SU-DHL-6 (cell line): Measurements from ENCODE around the gene UBE2D3.

Experiments
- H2AFZ ChIP-seq: fragments of 200-600 bp; sonication (generic); 2 replicates; pipeline ENCODE4 v1.6.1; 2014; ENCODE audit warnings: low read depth, mild to moderate bottlenecking, moderate library complexity, mixed read lengths, antibody characterized with exemption, low read length; ENCODE audit not compliant: severe bottlenecking
- H3F3A ChIP-seq: fragments of 200-600 bp; shearing (Covaris generic); 2 replicates; pipeline ENCODE4 v1.6.0; 2016; ENCODE audit warnings: antibody characterized with exemption, mild to moderate bottlenecking; ENCODE audit not compliant: insufficient read depth
- H3K27ac ChIP-seq: fragments of 200-600 bp; sonication (generic); 2 replicates; pipeline ENCODE4 v1.5.1; 2016; ENCODE audit warnings: low read depth, mild to moderate bottlenecking, low read length, moderate library complexity, mixed read lengths
- H3K27me3 ChIP-seq: fragments of 200-600 bp; sonication (generic), shearing (Covaris generic); 2 replicates; pipeline ENCODE4 v1.6.0; 2014; ENCODE audit warnings: mild to moderate bottlenecking, low read length
- H3K36me3 ChIP-seq: fragments of 200-600 bp; sonication (generic); 2 replicates; pipeline ENCODE4 v1.6.1; 2014; ENCODE audit warnings: mild to moderate bottlenecking, low read length, mixed read lengths
- H3K4me2 ChIP-seq: fragments of 300-600, 200-600 bp; shearing (Covaris generic), sonication (generic); 2 replicates; pipeline ENCODE4 v1.6.0; 2014; ENCODE audit warnings: low read length, low read depth, mild to moderate bottlenecking; ENCODE audit not compliant: poor library complexity, severe bottlenecking
- H3K4me3 ChIP-seq: fragments of 200-600 bp; sonication (generic); 2 replicates; pipeline ENCODE4 v1.5.1; 2014; ENCODE audit warnings: antibody characterized with exemption, low read length, mild to moderate bottlenecking, mixed read lengths; ENCODE audit not compliant: insufficient read depth, poor library complexity, severe bottlenecking
- H3K79me2 ChIP-seq: fragments of 200-600 bp; sonication (generic); 2 replicates; pipeline ENCODE4 v1.6.1; 2014; ENCODE audit warnings: mild to moderate bottlenecking, low read length, moderate library complexity; ENCODE audit not compliant: insufficient read depth
- H3K9ac ChIP-seq: fragments of 200-600 bp; sonication (generic); 2 replicates; pipeline ENCODE4 v1.7.0; 2014; ENCODE audit warnings: mild to moderate bottlenecking, low read length
- H3K9me2 ChIP-seq: fragments of 200-600 bp; sonication (generic); replicated peaks from 2 replicates; pipeline ENCODE4 v1.6.1; 2014; ENCODE audit warnings: low read length; ENCODE audit not compliant: insufficient read depth
- H3K9me3 ChIP-seq: fragments of 200-600 bp; sonication (generic); 2 replicates; pipeline ENCODE4 v1.6.1; 2014; ENCODE audit warnings: low read length, mixed read lengths; ENCODE audit not compliant: insufficient read depth
- H4K20me1 ChIP-seq: fragments of 200-600 bp; sonication (generic); 2 replicates; pipeline ENCODE4 v1.6.1; 2014; ENCODE audit warnings: low read depth, mild to moderate bottlenecking, antibody characterized with exemption, low read length, moderate library complexity, mixed read lengths
- CTCF ChIP-seq: fragments of 200-600 bp; sonication (generic); IDR thresholded peaks from one replicate; pipeline ENCODE4 v1.5.1; 2017; ENCODE audit warnings: antibody characterized with exemption, mild to moderate bottlenecking, low read length, moderate library complexity; ENCODE audit not compliant: insufficient read depth, poor library complexity, severe bottlenecking
- EZH2phosphoT487 ChIP-seq: fragments of 200-600 bp; sonication (generic), shearing (Covaris generic); conservative IDR thresholded peaks from 2 replicates; pipeline ENCODE4 v1.6.1; 2018; ENCODE audit warnings: mild to moderate bottlenecking, antibody characterized with exemption, low read length, moderate library complexity, mixed read lengths

UBE2D3 gene

GRCh38 chr4:102780476-102781144 lies 46.7 kb downstream of the UBE2D3 start:
- Histone ChIP-seq H3K36me3 (no peaks in the 10 kb centered on the region), H3K27me3 (no peaks in the 10 kb centered on the region), H3K9me3 (no peaks in the 10 kb centered on the region), H3F3A (no peaks in the 10 kb centered on the region), H3K27ac (no peak overlapping the region), H2AFZ (no peak overlapping the region), H3K4me3 (no peak overlapping the region), H3K79me2 (no peaks in the 10 kb centered on the region), H3K9me2 (no peaks in the 10 kb centered on the region), H4K20me1 (no peaks in the 10 kb centered on the region), H3K9ac (no peak overlapping the region), H3K4me2 (no peak overlapping the region)
- no peak for TF ChIP-seq CTCF
- TF ChIP-seq EZH2phosphoT487: no peak

GRCh38 chr4:102779204-102779603 lies 48.1 kb downstream of the UBE2D3 start:
- Histone ChIP-seq H3K9ac (no peak overlapping the region), H3K9me2 (no peaks in the 10 kb centered on the region), H3F3A (no peaks in the 10 kb centered on the region), H3K36me3 (no peaks in the 10 kb centered on the region), H4K20me1 (no peaks in the 10 kb centered on the region), H3K4me2 (no peak overlapping the region), H3K4me3 (no peak overlapping the region), H3K27me3 (no peaks in the 10 kb centered on the region), H3K79me2 (no peaks in the 10 kb centered on the region), H2AFZ (no peak overlapping the region), H3K9me3 (no peaks in the 10 kb centered on the region), H3K27ac (no peak overlapping the region)
- no peak for TF ChIP-seq CTCF
- TF ChIP-seq EZH2phosphoT487: no peak

- Histone ChIP-seq H2AFZ (no peak overlapping the region), H3K4me2 (no peak overlapping the region)
Observed at GRCh38 chr4:102778720-102779119, 48.6 kb downstream of the UBE2D3 start.

More at GRCh38 chr4:102778720-102779119, 48.6 kb downstream of the UBE2D3 start:
- Histone ChIP-seq H3K9ac (no peak overlapping the region), H3F3A (no peaks in the 10 kb centered on the region), H3K4me3 (no peak overlapping the region), H3K27ac (no peak overlapping the region), H3K9me3 (no peaks in the 10 kb centered on the region), H3K9me2 (no peaks in the 10 kb centered on the region), H3K36me3 (no peaks in the 10 kb centered on the region), H3K79me2 (no peaks in the 10 kb centered on the region), H4K20me1 (no peaks in the 10 kb centered on the region), H3K27me3 (no peaks in the 10 kb centered on the region)
- TF ChIP-seq EZH2phosphoT487: no peak
- TF ChIP-seq CTCF: no peak
